WTC11 (cell line): ENCODE data around the gene TAF6.

ENCODE experiments used
- ATF3 ChIP-seq: sonication (generic); formaldehyde crosslinking; conservative IDR thresholded peaks from 2 replicates; pipeline ENCODE4 v1.8.1; 2022; ENCODE audit warnings: mild to moderate bottlenecking, missing genetic modification reagents
- CTCF ChIP-seq: fragments of 200-600 bp; IDR thresholded peaks from 2 replicates; pipeline ENCODE4 v1.8.0; 2022; ENCODE audit warnings: antibody characterized with exemption
- E2F1 ChIP-seq: sonication (generic); formaldehyde crosslinking; IDR thresholded peaks from 2 replicates; pipeline ENCODE4 v1.8.0; 2022; ENCODE audit warnings: mild to moderate bottlenecking, missing genetic modification reagents
- GTF2I ChIP-seq: fragments of 250-450 bp; sonication (Bioruptor Pico); conservative IDR thresholded peaks from 2 replicates; pipeline ENCODE4 v1.4.0; 2021; ENCODE audit warnings: mild to moderate bottlenecking
- HMGXB4 ChIP-seq: sonication (generic); formaldehyde crosslinking; IDR thresholded peaks from 2 replicates; pipeline ENCODE4 v1.8.1; 2023; ENCODE audit warnings: mild to moderate bottlenecking, moderate library complexity, missing genetic modification reagents
- IRF2 ChIP-seq: sonication (generic); formaldehyde crosslinking; IDR thresholded peaks from 2 replicates; pipeline ENCODE4 v1.8.0; 2022; ENCODE audit warnings: low read depth, missing genetic modification reagents, borderline replicate concordance
- NFE2L1 ChIP-seq: sonication (generic); formaldehyde crosslinking; IDR thresholded peaks from 2 replicates; pipeline ENCODE4 v1.8.1; 2023; ENCODE audit warnings: missing genetic modification reagents
- NR2C2 ChIP-seq: sonication (generic); formaldehyde crosslinking; IDR thresholded peaks from 2 replicates; pipeline ENCODE4 v1.8.0; 2022; ENCODE audit warnings: mild to moderate bottlenecking, missing genetic modification reagents
- NR3C1 ChIP-seq: sonication (generic); formaldehyde crosslinking; conservative IDR thresholded peaks from 2 replicates; pipeline ENCODE4 v1.8.1; 2023; ENCODE audit warnings: low read depth, mild to moderate bottlenecking, missing genetic modification reagents
- PRDM15 ChIP-seq: sonication (generic); formaldehyde crosslinking; IDR thresholded peaks from 2 replicates; pipeline ENCODE4 v1.8.0; 2022; ENCODE audit warnings: missing genetic modification reagents
- PREB ChIP-seq: sonication (generic); formaldehyde crosslinking; IDR thresholded peaks from 2 replicates; pipeline ENCODE4 v1.8.1; 2022; ENCODE audit warnings: mild to moderate bottlenecking, missing genetic modification reagents, moderate library complexity, borderline replicate concordance
- ZNF423 ChIP-seq: fragments of 250-450 bp; sonication (Bioruptor Pico); IDR thresholded peaks from 2 replicates; pipeline ENCODE4 v2.1.2; 2022; ENCODE audit warnings: mild to moderate bottlenecking, moderate library complexity
- ZNF532 ChIP-seq: fragments of 250-450 bp; sonication (Bioruptor Pico); IDR thresholded peaks from 2 replicates; pipeline ENCODE4 v1.9.0; 2021; ENCODE audit warnings: mild to moderate bottlenecking, borderline replicate concordance

- TF ChIP-seq E2F1 (CRISPR knock-in tag) (no peak), GTF2I (CRISPR knock-in tag) (no peak), CTCF (no peak), PREB (CRISPR knock-in tag) (no peak), HMGXB4 (CRISPR knock-in tag) (no peak), IRF2 (CRISPR knock-in tag) (no peak), ATF3 (no peak), NR2C2 (CRISPR knock-in tag) (no peak), NFE2L1 (CRISPR knock-in tag) (no peak), ZNF423 (CRISPR knock-in tag) (no peak), PRDM15 (CRISPR knock-in tag) (no peak), ZNF532 (CRISPR knock-in tag) (no peak), NR3C1 (CRISPR knock-in tag) (no peak)
These were observed 7.2 kb downstream of the TAF6 start for GRCh38 chr7:100111914-100112313.
